Activated CD8-positive, alpha-beta T cell treated with anti-CD3 and anti-CD28 coated beads for 36 hours (primary cell): ENCODE measurements around the gene CD24. TPM values are rescaled to one million over a fixed set of nuclear protein-coding genes. Genes with fewer than 3 reads are reported as not detected.

Experiments used
- ATAC-seq: fragments of 200-7000 bp; cut with Tn5 transposase; one replicate; pipeline ENCODE4 v1.10.0; 2021; ENCODE audit warnings: mild to moderate bottlenecking, moderate library complexity
- CTCF ChIA-PET: fragments of 350-600 bp; sonication (Branson Sonifier 250); formaldehyde crosslinking; loops from one replicate; lab custom pipeline; 2021; ENCODE audit warnings: antibody characterized with exemption; lab: Charles Lee
- POLR2A ChIA-PET: fragments of 350-600 bp; sonication (Branson Sonifier 250); formaldehyde crosslinking; loops from one replicate; lab custom pipeline; 2021; ENCODE audit warnings: antibody characterized with exemption; lab: Charles Lee
- DNase-seq: peaks from one replicate; pipeline ENCODE4 v3.0.0-alpha.2; 2020
- H3K27ac Mint-ChIP-seq: one replicate; pipeline ENCODE4 v1.8.0; 2021; ENCODE audit warnings: mild to moderate bottlenecking, mixed read lengths
- H3K27me3 Mint-ChIP-seq: one replicate; pipeline ENCODE4 v1.8.0; 2021; ENCODE audit warnings: mixed read lengths
- H3K36me3 Mint-ChIP-seq: one replicate; pipeline ENCODE4 v1.8.0; 2021; ENCODE audit warnings: low read depth, mixed read lengths
- H3K4me1 Mint-ChIP-seq: one replicate; pipeline ENCODE4 v1.8.0; 2021; ENCODE audit warnings: low read depth, mixed read lengths
- H3K4me3 Mint-ChIP-seq: one replicate; pipeline ENCODE4 v1.8.0; 2021; ENCODE audit warnings: mild to moderate bottlenecking, moderate library complexity, mixed read lengths
- H3K9me3 Mint-ChIP-seq: one replicate; pipeline ENCODE4 v1.8.0; 2021; ENCODE audit warnings: mixed read lengths
- CTCF ChIP-seq: fragments of 200-600 bp; IDR thresholded peaks from one replicate; pipeline ENCODE4 v1.8.0; 2022; ENCODE audit warnings: antibody characterized with exemption, mild to moderate bottlenecking
- intact Hi-C: fragments of 100-400 bp; cut with micrococcal nuclease; formaldehyde crosslinking; loops from one replicate; pipeline ENCODE4 v1.10.0; 2022
- total RNA-seq, 2 experiments: library from RNA; stranded (reverse); gene quantifications; one replicate each; pipeline ENCODE4 v1.2.3, GENCODE V29; 2021

CD24 gene
- total RNA-seq, 2 experiments from 2014 or later, result 0.54 to 1.4 TPM

- ChIA-PET CTCF (interaction anchor here (1.8 to 2.7 kb wide), 2 partner anchors 22 to 409 kb away, joined by 3 to 7 read pairs; no protein-coding TSS in a partner anchor), POLR2A (interaction anchor here (1.5 kb wide), 1 partner anchor 23 kb away, joined by 3 read pairs; no protein-coding TSS in a partner anchor)
- Mint-ChIP-seq H3K4me3 (peak overlapping the region; percentile 34), H3K36me3 (no peaks in the 10 kb centered on the region), H3K27ac (no peak overlapping the region), H3K4me1 (peaks cover 2% of the 10 kb centered on the region), H3K27me3 (peaks cover 51% of the 10 kb centered on the region), H3K9me3 (no peaks in the 10 kb centered on the region)
- intact Hi-C loops, result loop anchor here (5.0 to 10.0 kb wide), 2 partner anchors 368 to 641 kb away; no protein-coding TSS in a partner anchor
- DNase-seq (no peak), ATAC-seq (no peak)
- no peak for TF ChIP-seq CTCF
Observed at GRCh38 chr6:106975738-106976064, 1.2 kb upstream of the CD24 start.

GRCh38 chr6:106974999-106975737 is 639 bp upstream of the CD24 start:
- POLR2A ChIA-PET, result no interaction called here
- H3K27ac Mint-ChIP-seq, result no peak overlapping the region
- peaks cover 49% of the 10 kb centered on the region for H3K27me3 Mint-ChIP-seq
- peak overlapping the region; percentile 38 for H3K4me3 Mint-ChIP-seq
- intact Hi-C loops, result loop anchor here (5.0 to 10.0 kb wide), 2 partner anchors 368 to 640 kb away; no protein-coding TSS in a partner anchor
- H3K4me1 Mint-ChIP-seq, result peaks cover 2% of the 10 kb centered on the region
- no peaks in the 10 kb centered on the region for H3K9me3 Mint-ChIP-seq
- CTCF ChIA-PET, result interaction anchor here (2.7 kb wide), 1 partner anchor 22 kb away, joined by 7 read pairs; no protein-coding TSS in a partner anchor
- TF ChIP-seq CTCF, result no peak
- ATAC-seq, result peak; percentile 48
- peak; percentile 14 for DNase-seq
- H3K36me3 Mint-ChIP-seq, result no peaks in the 10 kb centered on the region

GRCh38 chr6:106973836-106974335 is 643 bp downstream of the CD24 start:
- peak; percentile 7 for DNase-seq
- H3K9me3 Mint-ChIP-seq, result no peaks in the 10 kb centered on the region
- CTCF ChIA-PET, result interaction anchor here (0.7 kb wide), 1 partner anchor 529 kb away, joined by 4 read pairs; no protein-coding TSS in a partner anchor

GRCh38 chr6:106973018-106973835 is 1.3 kb downstream of the CD24 start:
- TF ChIP-seq CTCF, result no peak
- Mint-ChIP-seq H3K27ac (no peak overlapping the region), H3K9me3 (no peaks in the 10 kb centered on the region), H3K4me3 (no peak overlapping the region), H3K36me3 (no peaks in the 10 kb centered on the region), H3K27me3 (peaks cover 49% of the 10 kb centered on the region), H3K4me1 (peaks cover 2% of the 10 kb centered on the region)
- DNase-seq (peak; percentile 4), ATAC-seq (no peak)
- intact Hi-C loops, result loop anchor here (10.0 kb wide), 1 partner anchor 638 kb away; no protein-coding TSS in a partner anchor
- ChIA-PET POLR2A (interaction anchor here (0.6 to 0.8 kb wide), 2 partner anchors 82 to 158 kb away, joined by 3 to 4 read pairs; no protein-coding TSS in a partner anchor), CTCF (interaction anchor here (0.7 to 1.6 kb wide), 3 partner anchors 25 to 528 kb away, joined by 3 to 4 read pairs (median 4); no protein-coding TSS in a partner anchor)

More at GRCh38 chr6:106973836-106974335, 643 bp downstream of the CD24 start:
- Mint-ChIP-seq H3K4me3 (peak overlapping the region; percentile 43), H3K4me1 (peaks cover 2% of the 10 kb centered on the region), H3K27me3 (peaks cover 47% of the 10 kb centered on the region), H3K36me3 (no peaks in the 10 kb centered on the region), H3K27ac (no peak overlapping the region)
- intact Hi-C loops, result loop anchor here (10.0 kb wide), 1 partner anchor 639 kb away; no protein-coding TSS in a partner anchor
- POLR2A ChIA-PET, result interaction anchor here (0.8 kb wide), 1 partner anchor 158 kb away, joined by 3 read pairs; no protein-coding TSS in a partner anchor
- TF ChIP-seq CTCF, result no peak
- ATAC-seq, result no peak
